Measurements from ENCODE around the gene KCNMB2. TPM values are rescaled to one million over a fixed set of nuclear protein-coding genes. Genes with fewer than 3 reads are reported as not detected.

Gene KCNMB2
- total RNA-seq, 1 experiment from 2014 or later: not detected

GRCh38 chr3:178491751-178492150 is 44.5 kb upstream of the KCNMB2 start:
- no TSS peak for BruUV-seq (replicated peaks)
- Histone ChIP-seq H3K27me3 (replicated peaks; ENCODE audit: insufficient read depth, low read depth, low read length, poor library complexity) (no peaks in the 10 kb centered on the region), H3K4me3 (ENCODE audit: low read depth, low read length, poor library complexity, severe bottlenecking) (no peak overlapping the region), H3K9me3 (ENCODE audit: low read depth, low read length, poor library complexity, severe bottlenecking) (peaks cover 3% of the 10 kb centered on the region), H3K36me3 (ENCODE audit: insufficient read depth, low read length, poor library complexity, severe bottlenecking) (no peaks in the 10 kb centered on the region), H3K4me1 (ENCODE audit: insufficient read depth, low read length, poor library complexity, severe bottlenecking) (no peaks in the 10 kb centered on the region), H3K27ac (ENCODE audit: low read depth, low read length, poor library complexity, severe bottlenecking) (no peak overlapping the region)
- ChIA-PET CTCF (no interaction called here), POLR2A (ENCODE audit: low non-redundant PET) (no interaction called here)
- intact Hi-C loops (cut with micrococcal nuclease; ENCODE audit: unreplicated experiment): no loop called here
- no peak for DNase-seq (ENCODE audit: low spot score)
- TF ChIP-seq, protein P1, sequence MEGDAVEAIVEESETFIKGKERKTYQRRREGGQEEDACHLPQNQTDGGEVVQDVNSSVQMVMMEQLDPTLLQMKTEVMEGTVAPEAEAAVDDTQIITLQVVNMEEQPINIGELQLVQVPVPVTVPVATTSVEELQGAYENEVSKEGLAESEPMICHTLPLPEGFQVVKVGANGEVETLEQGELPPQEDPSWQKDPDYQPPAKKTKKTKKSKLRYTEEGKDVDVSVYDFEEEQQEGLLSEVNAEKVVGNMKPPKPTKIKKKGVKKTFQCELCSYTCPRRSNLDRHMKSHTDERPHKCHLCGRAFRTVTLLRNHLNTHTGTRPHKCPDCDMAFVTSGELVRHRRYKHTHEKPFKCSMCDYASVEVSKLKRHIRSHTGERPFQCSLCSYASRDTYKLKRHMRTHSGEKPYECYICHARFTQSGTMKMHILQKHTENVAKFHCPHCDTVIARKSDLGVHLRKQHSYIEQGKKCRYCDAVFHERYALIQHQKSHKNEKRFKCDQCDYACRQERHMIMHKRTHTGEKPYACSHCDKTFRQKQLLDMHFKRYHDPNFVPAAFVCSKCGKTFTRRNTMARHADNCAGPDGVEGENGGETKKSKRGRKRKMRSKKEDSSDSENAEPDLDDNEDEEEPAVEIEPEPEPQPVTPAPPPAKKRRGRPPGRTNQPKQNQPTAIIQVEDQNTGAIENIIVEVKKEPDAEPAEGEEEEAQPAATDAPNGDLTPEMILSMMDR (conservative IDR thresholded peaks at IDR 0.05; ENCODE audit: low read depth, low read length): no peak
- no peak for TF ChIP-seq EZH2 (IDR thresholded peaks at IDR 0.05; ENCODE audit: borderline replicate concordance, low read depth, low read length, poor library complexity, severe bottlenecking)

GRCh38 chr3:178492491-178492890 is 43.7 kb upstream of the KCNMB2 start:
- H3K36me3 ChIP-seq (ENCODE audit: insufficient read depth, low read length, poor library complexity, severe bottlenecking): no peaks in the 10 kb centered on the region
- no TSS peak for BruUV-seq (replicated peaks)
- CTCF ChIA-PET: no interaction called here

GRCh38 chr3:178494386-178494785 is 41.9 kb upstream of the KCNMB2 start:
- H3K4me1 ChIP-seq (ENCODE audit: insufficient read depth, low read length, poor library complexity, severe bottlenecking): no peaks in the 10 kb centered on the region
- no peak for DNase-seq (ENCODE audit: low spot score)
- H3K9me3 ChIP-seq (ENCODE audit: low read depth, low read length, poor library complexity, severe bottlenecking): peaks cover 3% of the 10 kb centered on the region
- H3K4me3 ChIP-seq (ENCODE audit: low read depth, low read length, poor library complexity, severe bottlenecking): no peak overlapping the region
- H3K27ac ChIP-seq (ENCODE audit: low read depth, low read length, poor library complexity, severe bottlenecking): no peak overlapping the region
- ChIA-PET CTCF (no interaction called here), POLR2A (ENCODE audit: low non-redundant PET) (no interaction called here)
- H3K36me3 ChIP-seq (ENCODE audit: insufficient read depth, low read length, poor library complexity, severe bottlenecking): no peaks in the 10 kb centered on the region
- intact Hi-C loops (cut with micrococcal nuclease; ENCODE audit: unreplicated experiment): no loop called here
- no TSS peak for BruUV-seq (replicated peaks)
- no peaks in the 10 kb centered on the region for H3K27me3 ChIP-seq (replicated peaks; ENCODE audit: insufficient read depth, low read depth, low read length, poor library complexity)
- TF ChIP-seq, protein P1 (conservative IDR thresholded peaks at IDR 0.05; ENCODE audit: low read depth, low read length): no peak
- no peak for TF ChIP-seq EZH2 (IDR thresholded peaks at IDR 0.05; ENCODE audit: borderline replicate concordance, low read depth, low read length, poor library complexity, severe bottlenecking)

More at GRCh38 chr3:178492491-178492890, 43.7 kb upstream of the KCNMB2 start:
- Histone ChIP-seq H3K4me3 (ENCODE audit: low read depth, low read length, poor library complexity, severe bottlenecking) (no peak overlapping the region), H3K27ac (ENCODE audit: low read depth, low read length, poor library complexity, severe bottlenecking) (no peak overlapping the region), H3K27me3 (replicated peaks; ENCODE audit: insufficient read depth, low read depth, low read length, poor library complexity) (no peaks in the 10 kb centered on the region), H3K9me3 (ENCODE audit: low read depth, low read length, poor library complexity, severe bottlenecking) (peaks cover 3% of the 10 kb centered on the region), H3K4me1 (ENCODE audit: insufficient read depth, low read length, poor library complexity, severe bottlenecking) (no peaks in the 10 kb centered on the region)
- intact Hi-C loops (cut with micrococcal nuclease; ENCODE audit: unreplicated experiment): no loop called here
- POLR2A ChIA-PET (ENCODE audit: low non-redundant PET): no interaction called here
- TF ChIP-seq, protein P1 (conservative IDR thresholded peaks at IDR 0.05; ENCODE audit: low read depth, low read length): no peak
- TF ChIP-seq EZH2 (IDR thresholded peaks at IDR 0.05; ENCODE audit: borderline replicate concordance, low read depth, low read length, poor library complexity, severe bottlenecking): no peak
- peak; percentile 9 for DNase-seq (ENCODE audit: low spot score)
